HG02938 (cell line): ENCODE data around the gene GCNA.
A peak's percentile ranks its signal among the peaks of the same experiment; 100 is the strongest.

Source experiments
- ATAC-seq: cut with Tn5 transposase; IDR thresholded peaks from one replicate; pipeline ENCODE4 v1.9.1; 2021; ENCODE audit warnings: mild to moderate bottlenecking, moderate library complexity; ENCODE audit not compliant: unreplicated experiment

GCNA gene, protein sequence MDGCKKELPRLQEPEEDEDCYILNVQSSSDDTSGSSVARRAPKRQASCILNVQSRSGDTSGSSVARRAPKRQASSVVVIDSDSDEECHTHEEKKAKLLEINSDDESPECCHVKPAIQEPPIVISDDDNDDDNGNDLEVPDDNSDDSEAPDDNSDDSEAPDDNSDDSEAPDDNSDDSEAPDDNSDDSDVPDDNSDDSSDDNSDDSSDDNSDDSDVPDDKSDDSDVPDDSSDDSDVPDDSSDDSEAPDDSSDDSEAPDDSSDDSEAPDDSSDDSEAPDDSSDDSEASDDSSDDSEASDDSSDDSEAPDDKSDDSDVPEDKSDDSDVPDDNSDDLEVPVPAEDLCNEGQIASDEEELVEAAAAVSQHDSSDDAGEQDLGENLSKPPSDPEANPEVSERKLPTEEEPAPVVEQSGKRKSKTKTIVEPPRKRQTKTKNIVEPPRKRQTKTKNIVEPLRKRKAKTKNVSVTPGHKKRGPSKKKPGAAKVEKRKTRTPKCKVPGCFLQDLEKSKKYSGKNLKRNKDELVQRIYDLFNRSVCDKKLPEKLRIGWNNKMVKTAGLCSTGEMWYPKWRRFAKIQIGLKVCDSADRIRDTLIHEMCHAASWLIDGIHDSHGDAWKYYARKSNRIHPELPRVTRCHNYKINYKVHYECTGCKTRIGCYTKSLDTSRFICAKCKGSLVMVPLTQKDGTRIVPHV

DNA sequence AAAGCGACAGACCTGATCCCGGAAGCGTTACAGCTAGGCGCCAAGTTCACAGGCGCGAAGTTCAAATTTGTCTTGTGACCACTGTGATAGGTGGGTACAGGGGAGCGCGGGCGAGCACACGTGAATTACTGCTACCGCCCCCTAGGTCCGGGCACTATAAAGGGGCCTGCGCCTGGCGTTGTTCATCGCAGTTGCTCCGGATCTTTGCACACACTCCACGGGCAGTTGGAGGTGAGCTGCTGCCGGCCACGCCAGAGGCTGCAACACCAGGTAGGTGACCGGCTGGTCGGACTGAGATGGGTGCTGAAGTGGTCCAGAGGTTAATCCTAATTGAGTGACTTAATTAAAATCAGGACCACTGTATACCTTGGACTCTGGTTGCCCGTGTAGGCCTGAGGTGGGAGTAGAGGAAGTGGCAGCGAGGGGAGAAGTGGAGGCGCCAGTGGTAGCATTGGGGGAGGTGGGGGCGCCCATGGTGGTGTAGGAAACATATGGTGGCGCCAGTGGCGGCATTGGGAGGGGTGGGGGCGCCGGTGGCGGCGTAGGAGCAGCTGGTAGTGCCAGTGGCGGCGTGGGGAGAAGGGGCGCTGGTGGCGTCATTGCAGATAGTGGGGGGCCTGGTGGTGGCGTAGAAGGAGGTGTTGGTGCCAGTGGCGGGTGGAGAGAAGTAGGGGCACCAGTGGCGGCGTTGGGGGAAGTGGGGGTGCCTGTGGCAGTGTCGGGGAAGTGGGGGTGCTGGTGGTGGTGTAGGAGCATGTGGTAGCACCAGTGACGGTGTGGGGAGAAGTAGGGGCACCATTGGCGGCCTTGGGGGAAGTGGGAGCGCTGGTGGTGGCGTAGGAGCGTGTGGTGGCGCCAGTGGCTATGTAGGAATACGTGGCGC, at the start of gene GCNA:
TSS of gene GCNA (plus strand) at position 185 of the 883 bp plus-strand sequence. CDS start 2,385 bp downstream, outside the sequence.
- ATAC-seq: no peak

DNA sequence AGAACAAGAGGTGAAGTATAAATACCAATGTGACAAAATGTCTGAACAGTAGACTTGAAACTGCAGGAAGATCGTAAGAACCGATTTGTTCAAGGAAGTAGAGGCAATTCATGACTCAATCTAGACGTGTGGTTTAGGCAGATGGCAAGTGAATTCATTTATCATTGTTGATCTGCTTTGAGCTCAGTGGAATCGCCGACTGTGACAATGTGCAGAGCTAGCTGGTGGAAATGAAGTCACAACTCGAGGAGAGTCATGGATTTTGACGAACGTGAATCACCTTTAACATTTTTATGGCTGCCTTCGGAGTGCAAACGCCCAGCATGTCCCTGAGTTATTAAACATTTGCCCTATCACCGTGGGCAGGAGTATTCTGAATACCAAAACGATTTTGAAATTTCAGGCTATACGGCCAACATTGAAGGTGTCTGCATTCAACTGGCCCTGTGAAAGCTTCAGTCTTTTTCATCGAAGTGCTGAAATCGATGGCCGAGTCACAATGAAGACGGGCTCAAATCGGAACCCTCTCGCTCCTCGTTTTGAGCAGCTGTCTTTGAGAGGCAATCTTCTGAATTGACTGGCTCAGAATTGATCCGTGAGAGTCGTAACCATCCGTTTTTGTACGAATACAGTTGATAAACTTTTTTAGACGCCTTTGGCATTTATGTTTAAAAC, 46.0 kb upstream of the GCNA start:
- ATAC-seq: peak; percentile 18

DNA sequence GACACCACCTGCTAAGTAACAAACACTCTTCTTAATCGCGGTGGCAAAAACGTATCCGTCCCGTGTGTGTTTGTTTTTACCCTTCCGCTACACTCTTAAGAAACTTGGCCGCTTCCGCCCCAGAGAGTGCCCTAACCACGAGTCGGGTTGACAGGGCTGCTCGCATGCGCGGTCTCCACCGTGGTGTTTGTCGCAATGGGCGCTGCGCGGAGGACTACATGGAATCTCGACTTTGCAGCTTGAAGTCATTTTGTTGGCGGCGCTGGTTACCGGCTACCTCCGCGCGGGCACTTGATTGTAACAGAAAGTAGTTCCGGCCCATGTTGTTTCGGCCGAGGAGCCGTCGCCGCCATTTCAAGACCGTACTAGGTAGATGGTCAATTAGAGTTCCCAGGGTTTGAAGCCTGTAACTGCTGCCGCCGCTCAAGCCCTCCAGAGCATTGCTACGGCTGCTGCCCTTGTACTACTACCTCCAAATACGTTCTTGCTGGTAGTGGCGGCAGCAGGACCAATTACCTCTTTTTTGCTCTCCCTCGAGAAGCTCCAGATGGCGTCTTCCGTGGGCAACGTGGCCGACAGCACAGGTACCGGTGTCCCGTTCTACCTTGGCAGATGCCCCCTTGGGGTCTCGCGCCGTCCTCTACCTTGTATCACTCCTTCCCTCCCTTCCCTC, 45.3 kb upstream of the GCNA start, which contains the start of gene OGT:
TSS of gene OGT (plus strand) at position 352 of the 673 bp plus-strand sequence. CDS start at position 548, 196 bp downstream.
- peak; percentile 80 for ATAC-seq

DNA sequence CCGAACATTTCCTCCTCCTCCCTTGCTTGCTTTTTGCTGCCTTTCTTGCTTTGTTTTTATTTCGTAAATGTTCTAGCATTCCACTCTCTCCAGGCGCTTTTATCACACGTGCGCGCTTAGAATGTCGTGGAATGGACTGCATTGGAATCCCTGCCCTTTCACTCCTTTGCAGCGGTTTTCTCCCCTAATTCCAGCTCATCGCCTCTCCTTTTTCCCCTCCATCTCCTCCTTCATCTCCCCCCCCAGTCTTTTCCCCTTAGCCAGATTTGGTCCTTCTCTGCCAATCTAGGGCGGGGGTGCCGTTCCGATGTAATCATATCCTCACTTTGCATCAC, 44.8 kb upstream of the GCNA start:
- no peak for ATAC-seq

DNA sequence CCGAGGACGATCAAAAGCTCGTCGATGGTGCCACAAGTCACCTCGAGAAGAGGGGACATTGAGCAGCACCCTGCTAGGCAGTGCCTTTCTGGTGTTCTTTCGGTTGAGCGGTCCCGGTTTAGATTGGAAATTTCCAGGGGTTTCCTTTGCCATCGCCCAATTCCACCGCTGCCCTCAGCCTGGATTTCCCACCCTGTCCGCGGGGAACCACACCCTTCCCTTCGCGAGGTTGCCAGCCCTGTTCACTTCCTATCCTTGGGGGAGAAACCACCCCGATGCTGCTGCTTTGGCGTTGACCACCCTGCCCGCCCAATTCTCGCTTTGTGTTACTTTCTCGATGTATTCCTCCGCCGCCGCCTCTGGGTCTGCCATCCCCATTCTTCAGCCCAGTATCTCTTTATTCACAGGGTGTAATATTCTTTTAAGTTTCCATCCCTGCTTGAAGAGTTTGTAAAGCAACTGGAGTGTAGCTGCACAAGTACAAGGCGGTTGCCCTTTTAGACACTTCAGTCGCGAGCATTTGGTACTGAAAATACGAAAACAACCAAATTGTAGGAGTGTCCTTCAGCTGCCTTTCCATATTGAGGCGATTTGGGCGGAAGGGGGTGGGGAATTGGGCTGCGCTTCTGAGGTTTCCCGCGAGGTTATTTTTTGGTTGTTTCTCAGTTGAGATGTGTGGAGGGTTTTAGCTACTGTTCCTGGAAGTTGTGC, 44.2 kb upstream of the GCNA start:
- ATAC-seq: no peak

DNA sequence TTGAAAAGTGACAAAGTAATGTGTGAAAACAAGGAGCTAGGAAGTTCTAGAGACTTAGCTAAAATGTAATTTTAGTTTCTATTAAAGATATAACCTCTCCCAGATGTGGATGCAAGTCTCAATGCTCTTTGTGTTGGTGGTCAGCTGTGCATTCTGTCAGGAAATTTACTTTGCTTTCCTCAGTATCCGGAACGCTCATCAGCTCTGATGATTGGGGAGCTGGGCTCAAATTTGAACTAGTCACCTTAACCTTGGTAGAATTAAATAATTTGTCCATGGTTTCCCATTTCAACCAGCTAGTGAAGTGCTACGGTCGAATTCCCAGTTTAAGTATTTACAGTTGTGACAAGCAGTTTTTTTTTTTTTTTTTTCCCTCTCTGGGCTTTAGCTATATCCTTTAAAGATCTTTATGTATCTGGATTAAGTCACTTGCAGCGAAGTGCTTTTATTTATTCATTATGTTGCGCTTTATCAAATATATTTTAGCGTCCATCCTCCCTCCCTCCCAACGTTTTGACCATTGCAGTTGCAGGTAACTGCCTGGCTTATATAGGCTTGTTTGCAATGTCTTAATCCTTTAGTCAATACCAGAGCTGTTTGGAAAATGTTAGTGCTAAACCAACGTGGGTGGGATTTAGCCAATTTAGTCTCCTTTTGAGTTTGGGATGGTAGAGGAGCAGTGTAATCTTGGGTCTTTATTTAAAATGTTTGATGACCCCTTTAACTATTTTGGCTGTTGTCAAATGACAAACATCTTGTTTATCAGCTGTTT, 43.3 kb upstream of the GCNA start:
- ATAC-seq: no peak

DNA sequence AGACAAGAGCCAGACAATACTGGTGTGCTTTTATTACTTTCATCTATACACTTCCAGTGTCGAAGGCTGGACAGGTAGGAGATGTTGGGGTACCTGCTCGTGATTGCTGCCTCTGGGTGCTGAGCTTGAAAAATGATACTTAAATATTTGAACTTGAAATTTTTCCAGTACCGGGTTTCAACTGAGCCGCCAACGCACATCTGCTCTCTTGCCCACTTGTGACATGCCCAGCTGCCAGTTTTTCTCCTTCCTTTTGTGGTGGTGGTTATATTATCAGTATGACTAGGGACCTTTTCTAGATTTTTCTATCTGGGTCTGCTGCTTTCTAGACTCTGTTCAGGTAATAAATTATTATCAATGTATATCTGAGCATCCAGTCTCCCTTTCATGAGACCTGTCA, 42.0 kb upstream of the GCNA start:
- ATAC-seq: no peak

DNA sequence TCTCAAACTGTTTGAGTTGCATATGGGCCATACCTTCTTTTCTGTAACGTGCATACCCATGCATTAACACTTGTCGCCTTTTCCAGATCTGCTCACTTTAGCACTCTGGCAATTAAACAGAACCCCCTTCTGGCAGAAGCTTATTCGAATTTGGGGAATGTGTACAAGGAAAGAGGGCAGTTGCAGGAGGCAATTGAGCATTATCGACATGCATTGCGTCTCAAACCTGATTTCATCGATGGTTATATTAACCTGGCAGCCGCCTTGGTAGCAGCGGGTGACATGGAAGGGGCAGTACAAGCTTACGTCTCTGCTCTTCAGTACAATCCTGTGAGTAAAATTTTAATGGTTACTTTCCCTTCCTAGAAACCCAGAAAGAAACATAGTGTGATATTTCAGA, 40.5 kb upstream of the GCNA start:
- no peak for ATAC-seq

DNA sequence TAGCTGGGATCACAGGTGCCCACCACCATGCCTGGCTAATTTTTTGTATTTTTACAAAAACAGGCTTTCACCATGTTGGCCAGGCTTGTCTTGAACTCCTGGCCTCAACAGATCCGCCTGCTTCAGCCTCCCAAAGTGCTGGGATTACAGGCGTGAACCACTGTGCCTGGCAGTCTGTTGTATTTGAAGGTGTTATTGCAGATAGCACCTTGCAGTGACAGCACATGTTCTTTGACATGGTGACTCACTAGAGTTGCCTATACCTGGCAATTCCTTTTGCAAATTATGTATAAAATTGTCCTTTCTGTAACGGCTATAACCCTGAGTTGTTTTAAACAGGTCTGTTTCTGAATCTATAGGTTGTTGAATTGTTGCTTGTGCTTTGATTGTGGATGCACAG, 37.4 kb upstream of the GCNA start:
- peak; percentile 6 for ATAC-seq

DNA sequence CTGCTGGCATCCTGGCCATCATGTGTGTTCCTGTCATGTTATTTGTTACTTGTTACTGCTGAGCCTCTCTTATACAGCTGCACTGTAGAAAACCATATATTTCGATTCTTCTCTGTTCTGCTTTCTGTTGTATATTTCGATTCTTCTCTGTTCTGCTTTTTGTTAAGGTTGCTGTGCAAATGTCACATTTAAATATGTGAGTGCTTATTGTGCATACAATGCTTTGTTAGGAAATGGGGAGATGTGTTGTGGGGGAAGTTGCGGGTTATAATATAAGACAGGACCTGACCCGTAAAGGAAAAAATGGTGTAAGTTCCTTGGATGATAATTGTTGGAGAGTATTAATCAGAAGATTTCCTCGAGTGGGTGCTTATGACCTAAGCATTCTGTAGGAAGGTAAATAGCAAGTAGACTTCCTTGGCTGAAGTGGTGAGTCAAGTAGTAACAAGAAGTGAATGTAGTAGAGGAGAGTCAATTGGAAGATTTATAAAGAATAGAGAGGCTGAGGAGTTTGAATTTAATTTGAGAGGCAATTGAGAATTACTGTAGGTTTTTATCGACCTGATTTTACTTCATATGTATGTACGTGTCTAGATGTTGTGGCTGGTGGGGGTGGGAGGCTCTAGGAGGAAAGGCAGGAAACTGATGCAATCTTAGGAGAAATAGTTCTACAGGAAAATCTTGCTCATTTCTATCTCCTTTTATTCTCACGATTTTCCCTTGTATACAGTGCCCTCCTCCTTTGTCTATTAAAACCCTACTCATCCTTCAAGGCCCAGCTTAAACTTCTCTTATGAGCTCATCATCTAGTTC, 36.8 kb upstream of the GCNA start:
- ATAC-seq: peak; percentile 88

DNA sequence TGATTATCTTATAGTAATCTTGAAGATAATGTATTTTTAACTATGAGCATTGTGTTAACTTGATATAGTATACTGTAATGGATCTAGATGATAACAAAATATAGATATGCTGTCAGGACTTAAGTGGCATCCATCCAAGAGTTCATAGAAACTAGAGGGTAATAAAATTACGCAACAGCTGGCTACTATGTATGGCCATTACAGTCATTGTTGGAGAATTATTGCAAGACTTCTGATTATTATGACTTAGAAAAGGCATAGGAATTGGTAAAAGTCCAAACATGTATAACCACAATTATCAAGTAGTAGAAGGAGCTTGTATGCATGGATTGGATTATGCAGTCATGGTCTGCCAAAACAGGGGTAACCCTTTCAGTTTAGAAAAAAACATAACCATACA, 35.8 kb upstream of the GCNA start:
- ATAC-seq: no peak

DNA sequence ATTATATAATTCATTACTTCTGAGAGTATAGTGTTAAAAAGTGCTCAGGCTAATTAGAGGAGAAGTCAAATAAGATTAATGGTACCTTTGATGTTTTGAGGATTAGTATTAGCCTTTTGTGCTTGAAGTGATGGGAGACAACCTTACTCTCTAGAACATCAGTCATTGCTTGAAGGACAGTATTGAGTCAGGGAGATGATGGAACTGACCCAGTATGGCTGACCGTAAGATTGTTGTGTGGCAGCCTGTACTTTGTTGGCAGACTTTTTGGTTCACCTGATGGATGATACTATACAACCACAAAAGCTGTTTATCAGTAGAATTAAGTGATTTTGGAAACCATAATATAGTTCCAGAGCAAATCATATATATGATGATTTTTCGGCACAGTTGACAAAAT, 35.4 kb upstream of the GCNA start:
- no peak for ATAC-seq

DNA sequence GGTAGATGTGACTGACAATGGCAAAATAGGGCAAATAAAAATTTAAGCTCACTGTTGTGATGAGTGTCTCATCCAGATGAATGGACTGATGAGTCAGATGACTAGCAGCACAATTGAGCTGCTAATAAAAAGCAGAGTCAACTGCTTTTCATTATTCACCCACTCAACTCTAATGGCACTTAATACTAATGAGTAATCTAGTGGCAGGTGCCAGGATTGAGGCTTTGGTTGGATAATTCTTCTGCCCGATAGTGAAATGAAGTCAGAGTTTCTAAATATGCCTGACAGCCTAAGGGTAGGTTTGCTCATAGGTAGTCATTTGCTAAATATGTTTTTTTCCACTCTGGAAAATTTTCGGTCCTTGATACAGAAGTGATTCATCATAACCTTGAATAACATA, 34.9 kb upstream of the GCNA start:
- no peak for ATAC-seq

DNA sequence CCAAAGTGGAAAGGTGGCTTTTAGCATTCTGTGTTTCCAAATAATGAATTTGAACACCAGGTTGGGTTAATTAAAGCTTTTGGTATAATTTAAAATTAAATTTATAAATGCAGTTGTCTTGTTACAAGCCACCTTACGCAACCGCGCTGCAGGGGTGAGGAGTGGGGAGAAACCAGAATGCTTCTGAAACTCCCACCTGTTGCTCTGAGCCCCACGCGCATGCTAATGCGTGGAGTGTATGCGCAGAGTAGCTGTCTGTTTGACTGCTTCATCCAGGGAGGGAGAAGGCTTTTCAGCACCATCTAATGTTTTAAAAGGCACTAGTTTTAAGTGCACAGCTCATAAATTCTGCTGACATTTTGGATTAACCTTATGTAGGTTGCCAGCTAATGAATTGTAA, 32.9 kb upstream of the GCNA start:
- no peak for ATAC-seq

DNA sequence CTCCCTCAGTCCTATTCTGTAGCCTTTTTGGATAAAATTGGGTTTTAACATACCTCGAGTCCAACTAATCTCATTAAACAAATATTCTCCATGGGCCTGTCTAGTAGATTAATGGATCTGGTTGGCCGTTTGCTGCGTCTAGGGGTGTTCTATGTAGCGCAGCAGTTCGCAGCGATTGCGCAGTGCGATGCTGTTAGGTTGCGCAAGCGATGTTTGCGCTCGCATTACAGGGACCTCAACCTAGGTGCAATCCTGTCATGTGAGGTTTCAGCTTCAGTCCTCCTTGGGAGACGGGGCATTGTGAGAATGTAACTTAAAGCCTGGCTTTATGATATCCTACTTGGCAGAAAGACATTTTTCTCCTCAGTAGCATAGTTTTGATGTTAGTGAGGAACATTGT, 31.4 kb upstream of the GCNA start:
- no peak for ATAC-seq

DNA sequence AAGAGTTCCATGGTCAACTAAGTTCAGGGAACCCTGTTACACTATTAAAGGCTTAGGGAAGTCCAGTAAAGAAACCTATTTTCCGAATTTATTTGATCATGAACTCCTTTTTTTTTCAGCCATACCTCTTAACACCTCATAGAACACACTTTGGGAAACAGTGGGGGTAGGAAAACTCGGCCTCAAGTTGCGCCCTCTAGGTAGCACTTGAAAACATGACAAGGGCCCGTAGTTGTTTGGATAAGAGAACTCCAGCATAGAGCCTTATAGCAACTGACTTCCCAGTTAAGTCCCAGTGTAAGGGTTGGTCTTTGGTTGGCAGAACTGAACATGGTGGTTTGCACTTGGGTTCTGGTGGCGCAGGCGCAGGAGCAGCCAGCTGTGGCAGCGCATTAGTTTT, 30.9 kb upstream of the GCNA start:
- no peak for ATAC-seq

DNA sequence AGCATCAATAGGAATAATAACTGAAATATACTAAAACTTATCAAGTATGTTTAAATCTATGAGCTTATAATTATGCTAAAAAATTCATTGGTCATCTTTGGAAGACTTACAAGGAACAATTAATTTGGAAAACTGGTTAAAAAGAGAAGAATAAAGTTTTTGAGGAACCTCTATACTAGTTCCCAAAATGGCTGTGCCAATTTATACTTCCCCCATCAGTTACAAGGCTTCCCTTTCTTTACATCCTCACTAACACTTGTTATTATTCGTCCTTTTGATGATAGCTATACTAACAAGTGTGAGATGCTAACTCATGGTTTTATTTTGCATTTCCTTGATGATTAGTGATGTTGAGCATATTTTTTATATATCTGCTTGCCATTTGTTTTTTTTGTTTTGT, 28.3 kb upstream of the GCNA start:
- no peak for ATAC-seq

DNA sequence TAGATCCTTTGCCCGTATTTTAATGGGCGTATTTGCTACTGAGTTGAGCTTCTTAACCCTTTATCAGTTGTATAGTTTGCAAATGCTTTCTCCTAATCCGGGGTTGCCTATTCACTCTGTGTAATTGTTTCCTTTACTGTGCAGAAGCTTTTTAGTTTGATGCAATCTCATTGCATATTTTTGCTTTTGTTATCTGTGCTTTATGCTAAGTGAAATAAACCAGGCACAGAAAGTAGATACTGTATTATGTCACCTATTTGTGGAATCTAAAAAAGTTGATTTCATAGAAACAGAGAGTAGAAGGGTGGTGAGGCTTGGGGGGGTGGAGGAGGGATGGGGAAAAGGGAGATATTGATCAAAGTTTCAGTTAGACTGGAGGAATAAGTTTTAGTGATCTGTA, 27.7 kb upstream of the GCNA start:
- ATAC-seq: no peak
